ENCODE data around the gene THADA.
A peak's percentile ranks its signal among the peaks of the same experiment; 100 is the strongest.
"Not testable (repeated sequence)": the region's sequence is repeated elsewhere in the genome, so short reads cannot be mapped to it uniquely, and the experiment has no call there.

The THADA gene

GRCh38 chr2:43553341-43553855 lies 42.4 kb downstream of the THADA start:
- H4K20me1 ChIP-seq (ENCODE audit: insufficient read depth, low read length) = no peaks in the 10 kb centered on the region
- no peak overlapping the region for H2AFZ ChIP-seq (ENCODE audit: low read depth, low read length)
- peaks cover 4% of the 10 kb centered on the region for H3K9me3 ChIP-seq (ENCODE audit: insufficient read depth, low read length, severe bottlenecking)
- no peak overlapping the region for H3K4me3 ChIP-seq (ENCODE audit: low read depth in 1 of 2, low read length in 2 of 2)
- TF ChIP-seq EZH2 (IDR thresholded peaks at IDR 0.05; ENCODE audit: borderline replicate concordance, low read depth, low read length, severe bottlenecking) (no peak), CTCF (IDR thresholded peaks at IDR 0.05; ENCODE audit: borderline replicate concordance, extremely low read depth, low read length, poor library complexity, severe bottlenecking) (no peak)
- no peak overlapping the region for H3K4me2 ChIP-seq (ENCODE audit: insufficient read depth, low read length)
- DNase-seq = no peak
- H3K79me2 ChIP-seq (ENCODE audit: insufficient read depth, low read length) = no peaks in the 10 kb centered on the region
- no peak overlapping the region for H3K9ac ChIP-seq (ENCODE audit: low read depth, low read length)
- no peak for ATAC-seq (ENCODE audit: insufficient read depth, low read depth)
- no peaks in the 10 kb centered on the region for H3K4me1 ChIP-seq (ENCODE audit: insufficient read depth, low read length)
- no peaks in the 10 kb centered on the region for H3K27me3 ChIP-seq (ENCODE audit: insufficient read depth, low read length, poor library complexity)
- H3K27ac ChIP-seq (ENCODE audit: low read length) = no peak overlapping the region
- H3K36me3 ChIP-seq (ENCODE audit: insufficient read depth, low read length) = peaks cover 88% of the 10 kb centered on the region

- Histone ChIP-seq H2AFZ (ENCODE audit: low read depth, low read length) (no peak overlapping the region), H3K27me3 (ENCODE audit: insufficient read depth, low read length, poor library complexity) (no peaks in the 10 kb centered on the region), H3K4me2 (ENCODE audit: insufficient read depth, low read length) (no peak overlapping the region), H3K9me3 (ENCODE audit: insufficient read depth, low read length, severe bottlenecking) (peaks cover 4% of the 10 kb centered on the region), H3K4me3 (ENCODE audit: low read depth in 1 of 2, low read length in 2 of 2) (no peak overlapping the region), H3K4me1 (ENCODE audit: insufficient read depth, low read length) (no peaks in the 10 kb centered on the region), H3K27ac (ENCODE audit: low read length) (no peak overlapping the region), H3K79me2 (ENCODE audit: insufficient read depth, low read length) (no peaks in the 10 kb centered on the region), H4K20me1 (ENCODE audit: insufficient read depth, low read length) (no peaks in the 10 kb centered on the region), H3K9ac (ENCODE audit: low read depth, low read length) (no peak overlapping the region), H3K36me3 (ENCODE audit: insufficient read depth, low read length) (peaks cover 80% of the 10 kb centered on the region)
- ATAC-seq (ENCODE audit: insufficient read depth, low read depth) (no peak), DNase-seq (no peak)
- TF ChIP-seq CTCF (IDR thresholded peaks at IDR 0.05; ENCODE audit: borderline replicate concordance, extremely low read depth, low read length, poor library complexity, severe bottlenecking) = no peak
- TF ChIP-seq EZH2 (IDR thresholded peaks at IDR 0.05; ENCODE audit: borderline replicate concordance, low read depth, low read length, severe bottlenecking) = no peak
Observed at GRCh38 chr2:43551990-43552389, 43.8 kb downstream of the THADA start.

- not testable (repeated sequence) for H3K4me1 ChIP-seq (ENCODE audit: insufficient read depth, low read length); H3K79me2 ChIP-seq (ENCODE audit: insufficient read depth, low read length); H3K27me3 ChIP-seq (ENCODE audit: insufficient read depth, low read length, poor library complexity); H4K20me1 ChIP-seq (ENCODE audit: insufficient read depth, low read length); H3K9me3 ChIP-seq (ENCODE audit: insufficient read depth, low read length, severe bottlenecking); H3K4me3 ChIP-seq (ENCODE audit: low read depth in 1 of 2, low read length in 2 of 2); ATAC-seq (ENCODE audit: insufficient read depth, low read depth); H2AFZ ChIP-seq (ENCODE audit: low read depth, low read length); H3K9ac ChIP-seq (ENCODE audit: low read depth, low read length); H3K27ac ChIP-seq (ENCODE audit: low read length); H3K4me2 ChIP-seq (ENCODE audit: insufficient read depth, low read length)
- DNase-seq = peak; percentile 20
- peaks cover 49% of the 10 kb centered on the region for H3K36me3 ChIP-seq (ENCODE audit: insufficient read depth, low read length)
Observed at GRCh38 chr2:43548381-43548780, 47.5 kb downstream of the THADA start.

GRCh38 chr2:43542285-43542933 lies 53.4 kb downstream of the THADA start:
- TF ChIP-seq EZH2 (IDR thresholded peaks at IDR 0.05; ENCODE audit: borderline replicate concordance, low read depth, low read length, severe bottlenecking) = no peak
- TF ChIP-seq CTCF (IDR thresholded peaks at IDR 0.05; ENCODE audit: borderline replicate concordance, extremely low read depth, low read length, poor library complexity, severe bottlenecking) = peak; percentile 64
- Histone ChIP-seq H3K4me1 (ENCODE audit: insufficient read depth, low read length) (no peaks in the 10 kb centered on the region), H3K4me3 (ENCODE audit: low read depth in 1 of 2, low read length in 2 of 2) (no peak overlapping the region), H4K20me1 (ENCODE audit: insufficient read depth, low read length) (no peaks in the 10 kb centered on the region), H3K9ac (ENCODE audit: low read depth, low read length) (no peak overlapping the region), H2AFZ (ENCODE audit: low read depth, low read length) (no peak overlapping the region), H3K4me2 (ENCODE audit: insufficient read depth, low read length) (no peak overlapping the region), H3K36me3 (ENCODE audit: insufficient read depth, low read length) (peaks cover 21% of the 10 kb centered on the region; the same call in 1 of the 2 replicates), H3K27ac (ENCODE audit: low read length) (no peak overlapping the region), H3K27me3 (ENCODE audit: insufficient read depth, low read length, poor library complexity) (no peaks in the 10 kb centered on the region), H3K79me2 (ENCODE audit: insufficient read depth, low read length) (no peaks in the 10 kb centered on the region), H3K9me3 (ENCODE audit: insufficient read depth, low read length, severe bottlenecking) (no peaks in the 10 kb centered on the region)
- ATAC-seq (ENCODE audit: insufficient read depth, low read depth) = peak; percentile 67; the same call in 1 of the 3 replicates
- no peak for DNase-seq
